GM23248 (cell line): ENCODE results near the gene NEDD4L.

Experiments used
- EZH2 ChIP-seq: fragments of 200-600 bp; sonication (generic); IDR thresholded peaks from 2 replicates; pipeline ENCODE4 v1.6.1; 2018; ENCODE audit warnings: antibody characterized with exemption, mild to moderate bottlenecking; ENCODE audit not compliant: insufficient read depth, poor library complexity, severe bottlenecking
- EZH2phosphoT487 ChIP-seq: fragments of 200-600 bp; sonication (generic); IDR thresholded peaks from 2 replicates; pipeline ENCODE4 v1.6.1; 2018; ENCODE audit warnings: antibody characterized with exemption, moderate library complexity, mild to moderate bottlenecking, low read depth; ENCODE audit not compliant: insufficient read depth

DNA sequence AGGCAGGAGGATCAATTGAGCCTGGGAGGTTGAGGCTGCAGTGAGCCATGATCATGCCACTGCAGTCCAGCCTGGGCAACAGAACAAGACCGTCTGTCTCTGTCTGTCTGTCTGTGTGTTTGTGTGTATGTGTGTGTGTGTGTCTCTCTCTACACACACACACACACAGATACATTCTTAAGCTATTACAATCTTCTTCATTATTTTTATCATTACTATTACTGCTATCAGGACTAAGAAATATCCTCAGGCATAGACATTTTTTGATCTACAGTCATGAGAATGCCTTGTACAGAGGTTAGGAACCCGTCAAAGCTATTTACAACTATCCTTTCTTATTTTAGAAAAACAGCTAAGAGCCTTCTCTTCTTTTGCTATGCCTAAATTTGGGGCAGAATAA lies 207.4 kb downstream of the NEDD4L start:
- TF ChIP-seq EZH2phosphoT487 = no peak
- TF ChIP-seq EZH2 = no peak
